Left renal pelvis (tissue), 4 donors: ENCODE results near the gene HTATIP2. TPM values are rescaled to one million over a fixed set of nuclear protein-coding genes. Genes with fewer than 3 reads are reported as not detected.
A peak's percentile ranks its signal among the peaks of the same experiment; 100 is the strongest.
"Not testable (repeated sequence)": the region's sequence is repeated elsewhere in the genome, so short reads cannot be mapped to it uniquely, and the experiment has no call there.

Experiments
- DNase-seq, 4 donors: peaks; one replicate each; pipeline ENCODE4 v3.0.0-alpha.2; 2013; ENCODE audit warnings: low read depth in 4 of 4, low spot score in 3 of 4
- polyA plus RNA-seq, 4 donors: library from polyadenylated mRNA; unstranded; fragments of 120-200 nt; gene quantifications; one replicate each; pipeline ENCODE4 v1.2.1, GENCODE V29; 2013; ENCODE audit not compliant: insufficient read length in 4 of 4

Gene HTATIP2
- polyA plus RNA-seq, 4 donors = 2.0 to 6.3 (median 4.3) TPM

DNA sequence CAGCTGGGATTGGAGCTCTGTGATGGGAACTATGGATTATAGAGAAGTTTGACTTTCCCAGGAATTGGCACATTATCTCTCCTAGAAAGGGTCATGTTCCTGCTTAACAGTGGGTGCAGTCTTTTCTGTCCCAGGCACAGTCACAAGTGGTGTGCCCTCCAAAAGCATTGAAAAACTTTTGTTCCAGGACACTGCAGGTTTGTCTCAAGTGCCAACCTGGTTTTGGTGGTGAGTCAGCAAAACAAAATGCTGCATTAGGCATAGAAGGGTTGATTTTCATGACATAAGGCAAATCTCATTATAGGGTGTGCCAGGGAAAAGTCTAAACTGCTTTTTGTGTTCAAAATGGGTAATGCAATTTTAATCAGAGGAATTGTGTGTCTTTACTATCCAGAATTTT is 4.9 kb downstream of the HTATIP2 start:
- no peak for DNase-seq

DNA sequence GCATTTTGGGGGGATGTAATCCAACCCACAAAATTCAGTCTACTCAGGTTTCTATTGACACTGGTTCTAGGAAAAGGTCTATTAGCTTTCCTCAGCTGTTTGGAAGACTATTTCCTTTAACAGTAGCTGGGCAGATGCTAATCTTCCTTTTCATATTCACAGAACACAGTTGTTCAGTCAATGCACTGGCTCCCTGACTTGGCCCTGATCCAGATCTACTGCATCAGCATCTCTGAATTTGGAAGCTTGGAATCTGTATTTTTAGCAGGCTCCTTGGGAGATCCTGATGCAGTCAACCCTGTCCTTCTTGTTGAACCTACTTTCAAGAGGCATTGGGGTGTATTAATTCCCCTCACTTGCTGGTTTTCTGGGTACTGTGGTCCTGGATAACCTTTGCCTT is 6.3 kb downstream of the HTATIP2 start:
- DNase-seq = no peak

DNA sequence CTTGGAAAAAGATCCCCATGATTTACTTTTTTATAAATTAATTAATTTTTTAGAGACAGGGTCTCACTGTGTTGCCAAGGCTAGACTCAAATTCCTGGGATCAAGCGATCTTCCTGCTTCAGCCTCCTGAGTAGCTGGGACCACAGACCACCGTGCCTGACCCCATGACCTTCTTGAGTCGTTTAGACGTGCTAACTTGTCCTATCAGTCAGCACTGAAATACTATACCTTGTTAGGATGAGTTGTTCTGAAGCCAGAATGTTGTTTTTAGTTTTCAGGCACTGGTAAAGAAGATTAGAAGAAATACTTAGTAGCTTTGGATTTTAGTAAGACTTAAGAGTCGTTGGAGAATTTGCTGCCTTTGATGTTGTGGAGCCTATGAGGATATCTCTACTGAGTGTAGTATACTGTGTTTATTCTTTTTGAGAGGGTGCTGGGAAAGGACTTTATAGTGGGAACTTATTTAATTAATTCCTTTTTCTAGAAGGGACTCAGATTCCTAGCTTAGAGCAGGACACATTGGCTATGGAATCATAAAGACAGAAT is 8.6 kb downstream of the HTATIP2 start:
- no peak for DNase-seq

DNA sequence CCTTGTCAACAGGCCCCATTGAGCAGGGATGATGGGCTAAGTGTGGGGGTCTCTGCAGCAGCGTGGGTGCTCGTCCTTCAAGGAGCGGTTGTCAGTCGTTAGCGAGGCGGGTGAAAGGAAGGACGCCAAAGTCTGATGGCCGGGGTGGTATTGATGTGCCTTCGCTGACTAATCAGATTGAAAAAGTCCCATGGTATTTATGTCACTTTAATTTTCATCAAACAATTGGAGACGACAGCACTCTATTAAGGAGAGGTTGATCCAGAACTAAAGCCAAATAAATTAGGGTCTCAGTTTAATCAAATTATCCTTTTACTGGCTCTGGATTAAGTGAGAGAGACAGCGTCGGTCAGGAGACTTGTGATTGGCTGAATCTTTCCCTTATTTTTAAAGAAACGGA is 9.6 kb downstream of the HTATIP2 start:
- DNase-seq = no peak

DNA sequence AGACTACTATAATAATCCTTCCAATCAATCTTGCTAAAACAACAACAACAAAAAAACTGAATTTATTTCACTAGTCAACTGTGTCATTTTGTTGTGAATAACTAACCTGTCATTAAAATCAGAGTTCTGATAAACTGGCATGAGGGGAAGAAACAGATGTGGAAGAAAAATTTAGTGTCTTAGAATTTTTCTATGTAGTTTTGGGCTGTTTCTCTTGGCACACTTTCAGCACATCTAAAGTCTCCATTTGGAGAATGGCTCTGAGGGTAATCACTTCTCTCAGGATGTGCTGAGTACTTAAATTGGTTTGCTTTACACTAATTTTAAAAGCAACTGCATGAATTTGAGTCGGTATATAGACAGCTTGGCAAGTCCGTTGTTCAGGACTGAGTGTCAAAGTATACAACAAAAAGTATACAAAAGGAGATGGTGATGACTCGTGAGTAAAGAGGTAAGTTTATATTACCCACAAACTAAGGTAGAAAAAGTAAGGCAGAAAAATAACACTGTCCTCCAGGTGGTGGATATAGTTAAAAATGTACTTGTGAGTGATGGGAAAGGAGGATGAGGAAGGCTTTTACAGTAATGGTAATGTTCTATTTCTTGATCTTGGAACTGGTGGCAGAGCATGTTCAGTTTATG is 10.2 kb downstream of the HTATIP2 start:
- no peak for DNase-seq

DNA sequence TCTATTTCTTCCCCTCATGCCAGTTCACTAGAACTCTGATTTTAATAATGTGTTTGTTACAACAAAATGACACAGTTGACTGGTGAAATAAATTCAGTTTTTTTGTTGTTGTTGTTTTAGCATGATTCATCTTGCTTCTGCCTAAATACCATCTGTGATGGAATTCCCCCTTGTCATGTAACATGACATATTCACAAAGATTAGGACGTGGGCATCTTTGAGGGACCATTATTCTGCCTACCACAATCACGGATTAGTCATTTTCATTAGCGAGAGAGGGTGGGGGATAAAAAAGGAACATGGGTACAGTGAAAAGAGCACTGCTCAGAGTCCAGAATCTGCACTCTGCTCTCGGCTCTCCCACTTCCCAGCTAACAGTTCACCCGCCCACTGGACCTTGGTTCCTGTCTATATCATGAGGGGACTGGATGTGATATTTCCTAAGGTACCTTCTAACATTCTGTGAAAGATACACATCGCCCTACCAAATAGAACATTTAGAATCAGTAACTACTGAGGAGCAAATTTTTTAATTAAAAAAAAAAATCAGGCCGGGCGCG is 11.3 kb downstream of the HTATIP2 start:
- DNase-seq = no peak

DNA sequence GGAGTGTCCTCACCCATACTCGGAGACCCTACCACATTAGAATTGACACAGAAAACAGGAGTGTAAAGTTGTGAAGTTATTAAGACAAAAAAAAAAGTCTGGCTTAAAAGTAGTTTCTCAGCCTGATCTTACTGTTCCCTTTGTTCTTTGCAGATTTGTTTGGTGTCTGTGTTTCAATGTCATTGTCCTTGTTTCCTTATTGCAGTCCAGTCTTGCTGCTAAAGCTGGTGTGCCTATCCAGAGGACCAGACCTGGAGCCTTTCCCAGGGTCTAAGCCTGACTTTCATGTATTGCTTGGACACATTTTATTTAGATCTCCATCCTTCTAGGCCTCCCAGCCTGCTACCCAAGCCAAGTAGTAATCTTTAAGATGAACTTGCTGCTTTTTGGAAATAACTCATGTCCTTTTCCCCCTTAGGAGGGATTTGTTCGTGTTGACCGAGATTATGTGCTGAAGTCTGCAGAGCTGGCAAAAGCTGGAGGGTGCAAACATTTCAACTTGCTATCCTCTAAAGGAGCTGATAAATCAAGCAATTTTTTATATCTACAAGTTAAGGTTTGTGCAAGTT is 12.7 kb downstream of the HTATIP2 start:
- DNase-seq = no peak

DNA sequence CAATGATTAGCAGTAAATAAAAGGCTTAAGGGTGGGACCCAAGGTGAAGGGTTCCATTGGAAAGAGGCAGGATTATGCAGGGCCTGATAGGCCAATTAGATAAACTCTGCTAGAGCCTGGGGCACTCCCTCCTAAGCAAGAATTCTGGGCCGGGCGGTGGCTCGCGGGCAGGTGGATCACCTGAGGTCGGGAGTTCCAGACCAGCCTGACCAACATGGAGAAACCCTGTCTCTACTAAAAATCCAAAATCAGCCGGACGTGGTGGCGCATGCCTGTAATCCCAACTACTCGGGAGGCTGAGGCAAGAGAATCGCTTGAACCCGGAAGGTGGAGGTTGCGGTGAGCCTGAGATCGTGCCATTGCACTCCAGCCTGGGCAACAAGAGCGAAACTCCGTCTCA is 22.5 kb downstream of the HTATIP2 start:
- DNase-seq = not testable (repeated sequence)

DNA sequence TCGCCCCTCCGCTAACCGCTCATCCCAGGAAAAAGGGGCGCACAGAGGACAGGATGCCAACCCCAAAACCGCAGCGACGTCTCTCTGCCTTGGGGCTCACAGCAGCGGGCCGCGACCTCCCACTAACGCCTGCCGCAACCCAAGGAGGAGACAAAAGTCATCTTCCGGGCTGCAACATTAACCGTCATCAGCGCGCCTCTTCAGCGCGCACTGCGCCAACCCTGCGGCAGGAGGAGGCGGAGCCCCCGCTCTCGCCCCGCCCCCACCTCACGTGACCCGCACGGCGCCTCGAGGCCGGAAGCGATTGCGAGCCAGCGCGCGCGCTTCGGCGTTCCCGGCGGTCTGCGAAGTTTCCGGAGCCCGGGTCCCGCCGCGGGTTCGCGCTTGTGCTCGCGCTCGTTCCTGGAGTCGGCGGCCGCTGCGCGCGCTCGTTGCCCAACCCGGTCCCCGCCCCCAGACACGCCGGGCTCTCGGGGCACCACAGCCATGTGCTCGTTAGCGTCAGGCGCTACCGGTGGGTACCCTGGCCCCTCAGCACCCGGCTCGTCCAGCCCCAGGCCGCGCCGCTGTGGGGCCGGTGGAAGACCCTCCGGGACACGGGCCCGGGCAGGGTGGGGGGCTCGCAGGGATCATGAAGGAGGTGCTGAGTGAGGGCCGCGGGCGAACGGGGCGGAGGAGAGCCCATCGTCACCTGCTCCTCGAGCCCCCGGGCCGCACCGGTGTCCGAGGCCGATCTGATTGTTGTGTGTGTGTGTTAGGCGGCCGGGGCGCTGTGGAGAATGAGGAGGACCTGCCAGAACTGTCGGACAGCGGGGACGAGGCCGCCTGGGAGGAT is 24.0 kb downstream of the HTATIP2 start, which contains the start of gene PRMT3:
TSS of gene PRMT3 (plus strand) at position 456 of the 835 bp plus-strand sequence. CDS start at position 487, 31 bp downstream.
- DNase-seq = peak; percentile 89 to 91 (median 90)

DNA sequence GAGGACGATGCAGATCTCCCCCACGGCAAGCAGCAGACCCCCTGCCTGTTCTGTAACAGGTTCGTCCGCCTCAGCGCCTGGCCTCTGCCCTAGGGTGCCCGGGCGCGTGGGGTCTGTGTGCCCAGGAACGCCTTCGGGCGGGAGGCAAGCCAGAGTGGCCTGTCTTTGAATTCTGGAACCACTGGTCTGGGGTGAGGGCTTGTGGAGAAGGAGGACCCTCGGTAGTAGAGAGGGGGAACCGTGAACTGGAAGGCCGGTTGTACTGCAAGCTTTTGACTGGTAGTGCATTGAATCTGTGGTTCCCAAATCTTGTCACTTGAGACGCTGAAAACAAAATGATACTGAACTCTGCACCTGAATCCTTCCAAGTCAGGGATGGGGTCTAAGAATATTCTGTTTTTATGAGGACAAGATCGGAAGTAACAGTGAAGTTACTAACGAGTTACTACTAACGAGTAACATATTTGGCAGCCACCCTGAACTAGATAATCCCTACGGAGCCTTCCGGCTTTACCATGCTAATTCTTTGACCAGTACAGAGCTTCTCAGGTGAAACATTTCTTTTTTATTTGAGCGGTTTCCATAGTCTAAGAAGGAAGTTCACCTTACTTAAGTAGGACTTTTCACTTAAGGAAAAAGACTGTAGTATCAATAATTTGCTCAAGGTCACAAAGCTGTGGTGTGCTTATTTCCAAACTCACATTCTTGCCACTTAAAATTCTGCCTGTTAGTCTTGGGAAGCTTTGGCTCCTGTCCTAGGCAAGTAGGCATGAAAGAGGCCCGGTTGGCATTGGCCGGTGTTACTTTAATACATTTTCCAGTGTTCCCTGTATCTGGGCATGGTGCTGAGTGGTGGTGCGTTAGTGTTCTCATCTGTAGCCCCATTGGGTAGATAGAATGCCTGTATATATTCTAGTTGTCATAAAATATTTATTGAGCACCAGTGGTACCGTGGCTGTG is 24.9 kb downstream of the HTATIP2 start:
- DNase-seq = no peak

DNA sequence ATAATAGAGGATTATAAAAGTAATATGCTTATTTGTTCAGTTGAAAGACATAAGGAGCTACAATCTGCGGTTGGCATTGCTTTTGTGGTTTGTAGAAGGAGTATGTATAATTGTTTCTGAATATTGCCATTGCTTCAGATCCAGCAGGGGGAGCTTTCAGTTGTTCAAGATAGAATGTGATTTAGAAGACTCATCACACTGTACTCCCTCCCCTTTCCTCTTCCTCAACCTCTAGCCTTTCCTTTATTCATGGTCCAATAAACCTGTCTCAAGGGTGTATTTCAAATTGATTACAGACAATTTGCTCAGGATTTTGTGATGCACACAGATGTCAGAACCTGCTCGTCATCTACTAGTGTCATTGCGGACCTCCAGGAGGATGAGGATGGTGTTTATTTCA is 33.8 kb downstream of the HTATIP2 start:
- peak in 2 of 4 donors; percentile 22 to 63 for DNase-seq

DNA sequence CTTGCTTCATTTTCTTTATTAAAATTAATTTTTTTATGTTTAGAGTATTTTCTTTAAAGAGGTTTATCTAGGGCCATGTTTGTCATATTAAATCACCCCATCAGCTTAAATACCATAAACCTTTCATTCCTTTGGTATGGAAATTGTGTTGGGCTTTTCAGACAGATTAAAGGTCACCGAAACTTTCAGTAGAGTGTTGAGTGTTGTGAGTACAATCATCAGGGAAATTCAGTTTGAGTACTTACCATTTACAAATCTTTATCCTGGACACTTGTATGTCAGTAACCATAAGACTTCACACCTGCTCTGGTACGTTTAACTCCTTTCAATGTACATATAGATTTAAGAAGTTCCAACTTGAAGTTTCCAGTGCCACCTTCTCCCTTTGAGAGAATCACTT is 36.0 kb downstream of the HTATIP2 start:
- no peak for DNase-seq

DNA sequence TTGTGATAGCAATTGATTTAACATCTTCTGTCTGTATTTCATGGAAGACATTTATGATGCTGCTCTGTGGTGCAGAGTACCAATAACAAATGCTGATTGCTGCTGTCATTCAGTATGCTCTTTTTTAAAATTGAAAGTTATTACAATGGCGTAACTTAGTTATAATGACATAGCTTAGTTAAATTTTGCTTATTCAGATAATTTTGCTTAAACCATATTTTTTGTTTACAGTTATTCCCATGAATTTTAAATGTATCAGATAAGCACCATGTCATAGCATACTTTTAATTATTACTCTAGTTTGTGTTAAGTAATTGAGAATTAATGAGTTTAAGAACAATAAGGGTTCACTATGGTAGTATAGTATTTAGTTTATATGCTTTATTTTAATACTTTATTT is 39.5 kb downstream of the HTATIP2 start:
- no peak for DNase-seq

DNA sequence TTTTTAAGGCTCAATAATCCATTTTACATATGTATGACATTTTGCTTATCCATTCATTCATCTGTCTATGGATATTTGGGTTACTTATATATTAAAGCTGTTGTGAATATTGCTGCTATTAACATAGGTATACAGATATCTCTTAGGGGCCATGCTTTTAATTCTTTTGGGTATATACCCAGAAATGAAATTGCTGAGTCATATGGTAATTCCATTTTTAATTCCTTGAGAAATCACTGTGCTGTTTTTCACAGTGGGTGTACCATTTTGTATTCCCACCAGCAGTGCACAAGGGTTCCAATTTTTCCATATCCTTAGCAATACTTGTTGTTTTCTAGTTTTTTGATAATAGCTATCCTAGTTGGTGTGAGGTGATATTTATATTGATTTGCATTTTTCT is 43.0 kb downstream of the HTATIP2 start:
- no peak for DNase-seq

DNA sequence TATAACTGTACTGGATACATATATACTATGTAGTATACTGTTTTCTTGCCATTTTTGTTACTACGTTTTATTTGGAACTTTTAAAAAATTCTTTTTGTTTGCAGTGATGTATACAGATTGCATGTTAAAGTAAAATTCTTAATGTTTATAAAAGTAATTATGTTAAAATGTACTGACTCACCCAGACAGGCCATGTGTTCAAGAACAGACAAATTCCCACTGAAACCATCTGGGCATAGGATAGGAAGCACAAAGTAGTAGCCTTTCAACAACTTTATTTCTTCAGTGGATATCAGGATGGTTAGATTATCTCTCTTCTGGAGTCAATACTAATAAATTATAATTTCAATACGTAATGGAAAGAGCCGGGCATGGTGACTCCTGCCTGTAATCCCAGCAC is 43.8 kb downstream of the HTATIP2 start:
- no peak for DNase-seq

DNA sequence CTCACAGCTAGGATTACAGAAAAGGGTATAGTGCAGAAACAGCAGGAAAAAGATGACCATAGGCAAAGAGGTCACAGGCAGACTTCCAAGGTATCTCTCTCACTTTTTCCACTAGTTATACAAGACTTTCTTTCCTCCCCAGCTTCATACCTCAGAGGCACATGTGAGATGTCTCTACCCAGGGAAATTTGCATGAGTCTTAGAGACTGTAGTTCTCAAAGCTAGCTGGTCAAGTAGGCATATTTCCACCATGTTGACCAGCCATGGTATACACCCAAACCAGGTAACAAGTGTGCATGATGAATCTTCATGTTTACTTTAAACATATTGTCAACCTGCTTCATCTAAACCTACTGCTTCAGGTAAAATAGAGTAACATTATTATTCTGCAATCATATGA is 51.9 kb downstream of the HTATIP2 start:
- DNase-seq = no peak

DNA sequence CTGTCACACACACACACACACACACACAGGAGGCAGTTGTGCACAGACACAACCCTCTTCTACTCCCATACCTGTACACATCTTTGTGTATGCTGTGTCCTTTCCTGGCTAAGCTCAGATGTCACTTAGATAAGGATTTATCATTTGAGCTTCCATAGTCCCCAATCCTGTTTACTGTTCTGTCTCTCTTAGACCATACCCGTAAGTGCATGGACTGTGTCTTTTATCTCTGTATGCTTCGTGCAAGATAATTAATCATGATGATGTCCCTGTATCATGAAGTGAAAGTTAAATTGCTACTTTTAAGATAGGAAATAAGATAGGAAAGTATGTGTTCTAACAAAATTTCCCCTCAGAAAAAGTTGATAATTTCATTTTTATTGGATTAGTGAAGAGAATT is 54.3 kb downstream of the HTATIP2 start:
- DNase-seq = no peak

DNA sequence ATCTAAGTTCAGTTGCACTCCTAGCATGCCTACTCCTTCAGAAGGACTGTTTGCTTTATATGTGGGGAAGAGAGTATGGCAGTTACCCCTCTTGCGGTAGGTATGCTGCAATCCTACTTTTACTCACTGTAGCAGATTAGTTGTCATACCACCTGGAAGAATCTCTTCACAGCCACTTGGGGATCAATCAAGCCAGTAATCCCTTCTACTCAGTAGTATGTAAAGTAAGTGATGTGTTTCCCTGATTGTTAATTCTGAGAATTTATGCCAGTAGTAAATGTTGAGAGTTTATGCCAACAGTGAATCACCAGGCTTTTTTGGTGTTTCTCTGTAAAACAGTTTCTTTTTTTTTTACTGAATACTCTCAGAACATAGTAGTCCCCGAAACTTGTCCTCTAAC is 58.4 kb downstream of the HTATIP2 start:
- DNase-seq = no peak

DNA sequence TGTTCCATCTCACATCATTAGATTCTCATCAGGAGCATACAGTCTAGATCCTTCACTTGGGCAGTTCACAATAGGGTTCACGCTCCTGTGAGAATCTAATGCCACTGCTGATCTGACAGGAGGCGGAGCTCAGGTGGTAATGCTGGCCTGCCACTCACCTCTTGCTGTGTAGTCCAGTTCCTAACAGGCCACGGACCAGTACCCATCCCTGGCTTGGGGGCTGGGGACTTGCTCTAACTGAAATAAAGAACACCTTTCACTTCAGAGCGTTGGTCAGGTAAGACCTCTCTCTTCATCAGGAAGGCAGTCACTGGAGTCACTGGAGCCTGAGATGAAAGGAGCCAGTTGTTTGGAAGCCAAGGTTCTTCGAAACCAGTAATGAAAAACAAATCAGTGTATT is 65.7 kb downstream of the HTATIP2 start:
- no peak for DNase-seq
